MCF 10A (cell line): ENCODE measurements around the gene DBR1. TPM values are rescaled to one million over a fixed set of nuclear protein-coding genes. Genes with fewer than 3 reads are reported as not detected.

Source experiments
- BruUV-seq: library from RNA; stranded (reverse); fragments of 400-500 nt; replicated peaks from 2 replicates; lab custom pipeline; 2021; lab: Mats Ljungman, UMichigan
- CTCF ChIA-PET: fragments of 300-600 bp; sonication (Branson Sonifier 250); formaldehyde crosslinking; extraction: SDS; loops from one replicate; lab custom pipeline; 2021; ENCODE audit warnings: antibody characterized with exemption, inconsistent platforms; lab: Yijun Ruan, JAX
- POLR2A ChIA-PET: fragments of 300-600, 350-650 bp; sonication (Branson Sonifier 250); formaldehyde crosslinking; extraction: SDS; loops from one replicate; lab custom pipeline; 2020; ENCODE audit warnings: antibody characterized with exemption, inconsistent platforms; lab: Yijun Ruan, JAX
- DNase-seq: peaks from one replicate; pipeline ENCODE4 v3.0.0-alpha.2; 2018; ENCODE audit not compliant: unreplicated experiment
- H3K27ac Mint-ChIP-seq: one replicate; pipeline ENCODE4 v1.8.0; 2022; ENCODE audit warnings: mild to moderate bottlenecking, low read depth, mixed read lengths; ENCODE audit not compliant: unreplicated experiment
- H3K27me3 Mint-ChIP-seq: one replicate; pipeline ENCODE4 v1.8.0; 2022; ENCODE audit warnings: mixed read lengths; ENCODE audit not compliant: insufficient read depth, unreplicated experiment
- H3K36me3 Mint-ChIP-seq: one replicate; pipeline ENCODE4 v1.8.0; 2022; ENCODE audit warnings: mild to moderate bottlenecking, moderate library complexity, mixed read lengths; ENCODE audit not compliant: insufficient read depth, unreplicated experiment
- H3K4me1 Mint-ChIP-seq: one replicate; pipeline ENCODE4 v1.8.0; 2022; ENCODE audit warnings: mixed read lengths; ENCODE audit not compliant: insufficient read depth, unreplicated experiment
- H3K4me3 Mint-ChIP-seq: one replicate; pipeline ENCODE4 v1.8.0; 2022; ENCODE audit warnings: mild to moderate bottlenecking, moderate library complexity, mixed read lengths; ENCODE audit not compliant: unreplicated experiment
- H3K9me3 Mint-ChIP-seq: one replicate; pipeline ENCODE4 v1.8.0; 2022; ENCODE audit warnings: mixed read lengths; ENCODE audit not compliant: unreplicated experiment
- CTCF ChIP-seq: fragments of 200-600 bp; IDR thresholded peaks from one replicate; pipeline ENCODE4 v1.8.0; 2022; ENCODE audit warnings: antibody characterized with exemption, mild to moderate bottlenecking; ENCODE audit not compliant: unreplicated experiment
- intact Hi-C: fragments of 100-400 bp; cut with micrococcal nuclease; formaldehyde crosslinking; loops from 2 replicates; pipeline ENCODE4 v1.14.1; 2022
- total RNA-seq: library from RNA; stranded (reverse); gene quantifications from 2 replicates; pipeline ENCODE4 v1.2.3, GENCODE V29; 2022

The DBR1 gene
- total RNA-seq, 1 experiment from 2014 or later = 12.4 TPM

- DNase-seq = peak; percentile 24
- CTCF ChIA-PET = interaction anchor here (0.5 to 1.5 kb wide), 5 partner anchors 10 to 259 kb away, joined by 3 to 6 read pairs (median 3); no protein-coding TSS in a partner anchor
- no peak overlapping the region for H3K4me3 Mint-ChIP-seq
Measured at GRCh38 chr3:138220788-138221187, 46.1 kb upstream of the DBR1 start.

GRCh38 chr3:138220242-138220641, 45.5 kb upstream of the DBR1 start:
- ChIA-PET CTCF (interaction anchor here (0.6 to 1.5 kb wide), 6 partner anchors 14 to 1271 kb away, joined by 3 to 6 read pairs (median 4); no protein-coding TSS in a partner anchor), POLR2A (interaction anchor here (0.8 kb wide), 1 partner anchor 123 kb away, joined by 3 read pairs; no protein-coding TSS in a partner anchor)

More at GRCh38 chr3:138220788-138221187, 46.1 kb upstream of the DBR1 start:
- H3K36me3 Mint-ChIP-seq = peaks cover 31% of the 10 kb centered on the region
- H3K27ac Mint-ChIP-seq = no peak overlapping the region
- intact Hi-C loops = no loop called here
- H3K27me3 Mint-ChIP-seq = no peaks in the 10 kb centered on the region
- H3K4me1 Mint-ChIP-seq = peaks cover 13% of the 10 kb centered on the region
- TF ChIP-seq CTCF = no peak
- POLR2A ChIA-PET = no interaction called here
- BruUV-seq = no TSS peak
- H3K9me3 Mint-ChIP-seq = no peaks in the 10 kb centered on the region

GRCh38 chr3:138219255-138219654, 44.5 kb upstream of the DBR1 start:
- H3K27ac Mint-ChIP-seq = no peak overlapping the region
- H3K4me1 Mint-ChIP-seq = peaks cover 13% of the 10 kb centered on the region
- peaks cover 16% of the 10 kb centered on the region for H3K36me3 Mint-ChIP-seq
- TF ChIP-seq CTCF = no peak
- H3K27me3 Mint-ChIP-seq = no peaks in the 10 kb centered on the region
- no peak overlapping the region for H3K4me3 Mint-ChIP-seq
- intact Hi-C loops = no loop called here
- POLR2A ChIA-PET = interaction anchor here (1.0 kb wide), 1 partner anchor 16 kb away, joined by 4 read pairs; no protein-coding TSS in a partner anchor
- H3K9me3 Mint-ChIP-seq = no peaks in the 10 kb centered on the region
- no TSS peak for BruUV-seq
- DNase-seq = no peak
- CTCF ChIA-PET = interaction anchor here (0.7 to 0.8 kb wide), 2 partner anchors 12 to 44 kb away, joined by 3 to 4 read pairs; no protein-coding TSS in a partner anchor

More at GRCh38 chr3:138220242-138220641, 45.5 kb upstream of the DBR1 start:
- Mint-ChIP-seq H3K27me3 (no peaks in the 10 kb centered on the region), H3K4me1 (peaks cover 13% of the 10 kb centered on the region), H3K36me3 (peaks cover 25% of the 10 kb centered on the region), H3K27ac (no peak overlapping the region), H3K9me3 (no peaks in the 10 kb centered on the region), H3K4me3 (no peak overlapping the region)
- no TSS peak for BruUV-seq
- no peak for TF ChIP-seq CTCF
- intact Hi-C loops = no loop called here
- no peak for DNase-seq

GRCh38 chr3:138213398-138214085, 38.8 kb upstream of the DBR1 start:
- H3K4me1 Mint-ChIP-seq = peaks cover 14% of the 10 kb centered on the region
- no peak for TF ChIP-seq CTCF
- no peak for DNase-seq
- intact Hi-C loops = no loop called here
- no peak overlapping the region for H3K4me3 Mint-ChIP-seq
- H3K9me3 Mint-ChIP-seq = no peaks in the 10 kb centered on the region
- H3K27ac Mint-ChIP-seq = no peak overlapping the region
- ChIA-PET POLR2A (interaction anchor here (0.6 to 0.7 kb wide), 3 partner anchors 10 to 142 kb away, joined by 3 read pairs; no protein-coding TSS in a partner anchor), CTCF (interaction anchor here (0.9 to 1.5 kb wide), 7 partner anchors 10 to 703 kb away, joined by 3 to 5 read pairs (median 4); no protein-coding TSS in a partner anchor)
- H3K36me3 Mint-ChIP-seq = peaks cover 12% of the 10 kb centered on the region
- BruUV-seq = no TSS peak
- H3K27me3 Mint-ChIP-seq = no peaks in the 10 kb centered on the region
